Mesendoderm (in vitro differentiated cells): ENCODE results near the gene GALNT7.

Experiments
- DNase-seq: peaks from one replicate; pipeline ENCODE4 v3.0.0; 2013
- H2AK5ac ChIP-seq: 2 replicates; pipeline ENCODE4 v1.6.1; 2013; ENCODE audit warnings: low read length, inconsistent platforms
- H2BK120ac ChIP-seq: 2 replicates; pipeline ENCODE4 v1.6.1; 2013; ENCODE audit warnings: low read depth, mild to moderate bottlenecking, low read length, moderate library complexity, mixed read lengths
- H2BK15ac ChIP-seq: replicated peaks from 2 replicates; pipeline ENCODE4 v1.6.1; 2013; ENCODE audit warnings: low read depth, mild to moderate bottlenecking, moderate library complexity
- H2BK5ac ChIP-seq: 2 replicates; pipeline ENCODE4 v1.6.1; 2013; ENCODE audit warnings: low read length, inconsistent platforms
- H3K18ac ChIP-seq: 2 replicates; pipeline ENCODE4 v1.6.1; 2013; ENCODE audit warnings: mild to moderate bottlenecking, low read length, mixed read lengths
- H3K23ac ChIP-seq: one replicate; pipeline ENCODE4 v1.6.1; 2013; ENCODE audit warnings: low read length
- H3K27ac ChIP-seq: 2 replicates; pipeline ENCODE4 v1.5.1; 2013; ENCODE audit warnings: low read depth, mild to moderate bottlenecking, inconsistent platforms, low read length, moderate library complexity
- H3K27me3 ChIP-seq: 2 replicates; pipeline ENCODE4 v1.6.1; 2013; ENCODE audit warnings: low read length, control low read depth, mild to moderate bottlenecking, inconsistent platforms; ENCODE audit not compliant: insufficient read depth, poor library complexity
- H3K36me3 ChIP-seq: 2 replicates; pipeline ENCODE4 v1.6.1; 2013; ENCODE audit warnings: low read length, inconsistent platforms; ENCODE audit not compliant: control insufficient read depth, insufficient read depth
- H3K4ac ChIP-seq: one replicate; pipeline ENCODE4 v1.6.1; 2013; ENCODE audit warnings: low read depth, mild to moderate bottlenecking, low read length, moderate library complexity
- H3K4me1 ChIP-seq: 2 replicates; pipeline ENCODE4 v1.6.1; 2013; ENCODE audit warnings: low read depth, low read length, inconsistent platforms; ENCODE audit not compliant: control insufficient read depth
- H3K4me2 ChIP-seq: 2 replicates; pipeline ENCODE4 v1.6.1; 2013; ENCODE audit warnings: low read length
- H3K4me3 ChIP-seq: 2 replicates; pipeline ENCODE4 v1.5.1; 2013; ENCODE audit warnings: mild to moderate bottlenecking, low read length
- H3K56ac ChIP-seq: one replicate; pipeline ENCODE4 v1.6.1; 2013; ENCODE audit warnings: low read length
- H3K79me1 ChIP-seq: 2 replicates; pipeline ENCODE4 v1.6.1; 2013; ENCODE audit warnings: low read length, inconsistent platforms
- H3K79me2 ChIP-seq: 2 replicates; pipeline ENCODE4 v1.6.1; 2013; ENCODE audit warnings: mild to moderate bottlenecking, low read length; ENCODE audit not compliant: control insufficient read depth, insufficient read depth
- H3K9ac ChIP-seq: 2 replicates; pipeline ENCODE4 v1.6.1; 2013; ENCODE audit warnings: low read length, inconsistent platforms
- H4K5ac ChIP-seq: one replicate; pipeline ENCODE4 v1.6.1; 2013; ENCODE audit warnings: low read length
- H4K8ac ChIP-seq: one replicate; pipeline ENCODE4 v1.6.1; 2013; ENCODE audit warnings: low read depth, mild to moderate bottlenecking, control low read depth, low read length, moderate library complexity
- WGBS: extraction: QIAGEN DNeasy Blood & Tissue Kit; methylation state at CpG from one replicate; pipeline ENCODE4 v1.1.7; 2013; ENCODE audit warnings: low lambda C conversion rate, missing lambda C conversion rate; ENCODE audit not compliant: insufficient coverage; ENCODE audit errors: extremely low coverage; 5-methylcytosine and 5-hydroxymethylcytosine counted together

Gene GALNT7

GRCh38 chr4:173153445-173153844, 15.2 kb upstream of the GALNT7 start:
- H3K27me3 ChIP-seq: no peaks in the 10 kb centered on the region
- DNase-seq: no peak
- H3K4me2 ChIP-seq: no peak overlapping the region
- no peak overlapping the region for H2BK15ac ChIP-seq
- no peak overlapping the region for H3K27ac ChIP-seq
- H3K23ac ChIP-seq: no peak overlapping the region
- WGBS: no CpG with 5 or more reads among the region's 2 CpGs
- H3K56ac ChIP-seq: no peak overlapping the region
- H2BK5ac ChIP-seq: no peak overlapping the region
- H3K79me1 ChIP-seq: no peaks in the 10 kb centered on the region
- no peak overlapping the region for H4K5ac ChIP-seq
- no peak overlapping the region for H4K8ac ChIP-seq
- H3K36me3 ChIP-seq: no peaks in the 10 kb centered on the region
- no peak overlapping the region for H3K4ac ChIP-seq
- no peak overlapping the region for H2BK120ac ChIP-seq
- H3K18ac ChIP-seq: no peak overlapping the region
- H3K4me3 ChIP-seq: no peak overlapping the region
- H3K79me2 ChIP-seq: no peaks in the 10 kb centered on the region
- H3K9ac ChIP-seq: no peak overlapping the region
- no peaks in the 10 kb centered on the region for H3K4me1 ChIP-seq
- no peak overlapping the region for H2AK5ac ChIP-seq

- H3K4me3 ChIP-seq: no peak overlapping the region
- no peak overlapping the region for H2BK120ac ChIP-seq
- H3K27ac ChIP-seq: no peak overlapping the region
- no peaks in the 10 kb centered on the region for H3K79me1 ChIP-seq
- H3K9ac ChIP-seq: no peak overlapping the region
- no peak overlapping the region for H3K18ac ChIP-seq
- DNase-seq: no peak
- no peak overlapping the region for H4K5ac ChIP-seq
- no peak overlapping the region for H3K23ac ChIP-seq
- no peak overlapping the region for H2AK5ac ChIP-seq
- H2BK15ac ChIP-seq: no peak overlapping the region
- no peak overlapping the region for H3K56ac ChIP-seq
- H3K27me3 ChIP-seq: no peaks in the 10 kb centered on the region
- no peak overlapping the region for H3K4ac ChIP-seq
- no peak overlapping the region for H3K4me2 ChIP-seq
- no peaks in the 10 kb centered on the region for H3K36me3 ChIP-seq
- H3K79me2 ChIP-seq: no peaks in the 10 kb centered on the region
- no peak overlapping the region for H4K8ac ChIP-seq
- H3K4me1 ChIP-seq: no peaks in the 10 kb centered on the region
- H2BK5ac ChIP-seq: no peak overlapping the region
Measured at GRCh38 chr4:173159791-173160190, 8.8 kb upstream of the GALNT7 start.

DNA sequence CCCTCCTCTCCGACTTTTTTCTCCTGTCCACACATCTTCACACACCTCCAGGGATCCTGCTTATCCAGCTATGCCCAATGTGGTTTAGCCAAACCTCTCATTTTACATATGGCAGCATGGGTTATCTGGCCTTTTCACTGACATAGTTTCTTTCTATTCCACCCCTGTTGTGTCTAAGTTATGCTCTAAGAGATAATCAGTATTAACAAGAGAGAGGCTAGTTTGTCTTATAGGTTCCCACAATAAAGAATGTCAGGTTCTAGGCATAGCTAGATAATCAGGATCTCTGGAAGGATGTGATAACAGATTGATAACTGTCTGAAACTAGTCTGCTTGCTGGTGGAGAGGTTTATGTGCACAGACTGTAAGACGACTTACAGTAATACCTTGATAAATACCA, 7.7 kb upstream of the GALNT7 start:
- Histone ChIP-seq H3K56ac (no peak overlapping the region), H2BK120ac (no peak overlapping the region), H3K27ac (no peak overlapping the region), H3K4me3 (no peak overlapping the region), H3K79me1 (no peaks in the 10 kb centered on the region), H3K23ac (no peak overlapping the region), H3K4me2 (no peak overlapping the region), H4K8ac (no peak overlapping the region), H3K9ac (no peak overlapping the region), H3K36me3 (no peaks in the 10 kb centered on the region), H2BK5ac (no peak overlapping the region), H3K4ac (no peak overlapping the region), H4K5ac (no peak overlapping the region), H2BK15ac (no peak overlapping the region), H3K18ac (no peak overlapping the region), H3K4me1 (no peaks in the 10 kb centered on the region), H2AK5ac (no peak overlapping the region), H3K79me2 (no peaks in the 10 kb centered on the region), H3K27me3 (no peaks in the 10 kb centered on the region)
- no CpG with 5 or more reads among the region's 2 CpGs for WGBS
- no peak for DNase-seq

DNA sequence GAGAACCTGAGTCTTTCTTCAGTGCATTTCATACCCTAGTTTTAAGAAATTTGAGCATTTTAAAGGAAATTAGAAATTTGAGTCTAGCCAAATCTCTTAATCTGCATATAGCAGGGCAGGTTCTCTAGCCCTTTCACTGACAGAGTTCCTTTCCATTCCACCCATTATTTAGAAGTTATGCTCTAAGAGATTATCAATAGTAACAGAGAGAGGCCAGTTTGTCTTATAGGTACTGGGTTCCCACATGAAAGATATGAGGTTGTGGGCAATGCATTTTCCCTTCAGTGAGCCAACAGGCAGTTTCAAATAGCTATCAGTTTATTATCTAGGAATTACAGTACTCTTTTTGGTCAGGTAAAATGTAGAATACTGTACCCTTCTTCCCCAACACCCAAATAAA, 7.3 kb upstream of the GALNT7 start:
- H3K4me2 ChIP-seq: no peak overlapping the region

GRCh38 chr4:173165706-173166105, 2.9 kb upstream of the GALNT7 start:
- Histone ChIP-seq H3K27ac (no peak overlapping the region), H3K4me2 (no peak overlapping the region), H3K79me1 (peaks cover 1% of the 10 kb centered on the region)

More for the DNA sequence above, 7.3 kb upstream of the GALNT7 start:
- no peak for DNase-seq
- no peak overlapping the region for H4K5ac ChIP-seq
- H3K4me3 ChIP-seq: no peak overlapping the region
- H3K18ac ChIP-seq: no peak overlapping the region
- H3K23ac ChIP-seq: no peak overlapping the region
- H3K4me1 ChIP-seq: no peaks in the 10 kb centered on the region
- no peak overlapping the region for H3K9ac ChIP-seq
- no peak overlapping the region for H2BK15ac ChIP-seq
- H3K79me2 ChIP-seq: no peaks in the 10 kb centered on the region
- H3K36me3 ChIP-seq: no peaks in the 10 kb centered on the region
- H2BK5ac ChIP-seq: no peak overlapping the region
- H2BK120ac ChIP-seq: no peak overlapping the region
- no peak overlapping the region for H3K56ac ChIP-seq
- H3K79me1 ChIP-seq: no peaks in the 10 kb centered on the region
- H3K27ac ChIP-seq: no peak overlapping the region
- H3K4ac ChIP-seq: no peak overlapping the region
- no peak overlapping the region for H2AK5ac ChIP-seq
- H4K8ac ChIP-seq: no peak overlapping the region
- H3K27me3 ChIP-seq: no peaks in the 10 kb centered on the region

DNA sequence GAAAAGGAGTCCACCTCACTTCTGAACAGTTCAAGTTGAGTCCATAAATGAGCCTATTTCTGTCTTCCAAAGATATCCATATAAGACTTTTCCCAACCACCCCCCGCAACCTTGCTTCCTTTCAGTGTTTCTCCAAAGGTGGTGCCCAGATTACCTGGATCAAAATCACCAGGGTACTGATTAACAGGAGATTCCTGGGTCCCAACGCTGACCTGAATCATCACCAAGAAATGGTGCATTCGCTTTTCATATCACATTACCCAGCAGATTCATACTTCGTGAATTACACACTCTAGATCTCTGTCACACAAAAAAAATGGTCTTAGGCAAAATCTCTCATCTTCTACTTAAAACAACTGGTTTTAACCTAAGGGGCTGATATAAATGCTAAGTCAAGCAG, 2.1 kb upstream of the GALNT7 start:
- no peak overlapping the region for H3K4me2 ChIP-seq
- no peaks in the 10 kb centered on the region for H3K27me3 ChIP-seq
- H3K4me3 ChIP-seq: no peak overlapping the region
- no peak overlapping the region for H3K4ac ChIP-seq
- H2BK5ac ChIP-seq: no peak overlapping the region
- H3K23ac ChIP-seq: no peak overlapping the region
- WGBS: no CpG with 5 or more reads among the region's 4 CpGs
- no peak overlapping the region for H2AK5ac ChIP-seq
- no peak overlapping the region for H3K9ac ChIP-seq
- peaks cover 2% of the 10 kb centered on the region for H3K4me1 ChIP-seq
- H2BK120ac ChIP-seq: no peak overlapping the region
- no peak overlapping the region for H3K56ac ChIP-seq
- H3K79me1 ChIP-seq: peaks cover 1% of the 10 kb centered on the region
- no peak overlapping the region for H3K27ac ChIP-seq
- no peak for DNase-seq
- no peak overlapping the region for H4K5ac ChIP-seq
- no peaks in the 10 kb centered on the region for H3K36me3 ChIP-seq
- H3K79me2 ChIP-seq: peaks cover 10% of the 10 kb centered on the region
- no peak overlapping the region for H3K18ac ChIP-seq
- H2BK15ac ChIP-seq: no peak overlapping the region
- H4K8ac ChIP-seq: no peak overlapping the region

More at GRCh38 chr4:173165706-173166105, 2.9 kb upstream of the GALNT7 start:
- Histone ChIP-seq H4K5ac (no peak overlapping the region), H2AK5ac (no peak overlapping the region), H3K36me3 (no peaks in the 10 kb centered on the region), H3K4ac (no peak overlapping the region), H2BK15ac (no peak overlapping the region), H3K79me2 (peaks cover 4% of the 10 kb centered on the region), H3K9ac (no peak overlapping the region), H3K23ac (no peak overlapping the region), H2BK120ac (no peak overlapping the region), H3K4me3 (no peak overlapping the region), H4K8ac (no peak overlapping the region), H3K56ac (no peak overlapping the region), H3K18ac (no peak overlapping the region), H3K4me1 (peaks cover 2% of the 10 kb centered on the region), H3K27me3 (no peaks in the 10 kb centered on the region), H2BK5ac (no peak overlapping the region)
- no peak for DNase-seq
